ENCODE measurements around the gene GBP3. TPM values are rescaled to one million over a fixed set of nuclear protein-coding genes. Genes with fewer than 3 reads are reported as not detected.
A peak's percentile ranks its signal among the peaks of the same experiment; 100 is the strongest.
"Not testable (repeated sequence)": the region's sequence is repeated elsewhere in the genome, so short reads cannot be mapped to it uniquely, and the experiment has no call there.

The GBP3 gene
- total RNA-seq, 2 experiments from 2014 or later: 4.8 to 5.8 TPM

- Mint-ChIP-seq H3K36me3 (ENCODE audit: low read depth) (peaks cover 67% of the 10 kb centered on the region), H3K4me1 (peaks cover 58% of the 10 kb centered on the region), H3K9me3 (ENCODE audit: low read depth) (no peaks in the 10 kb centered on the region), H3K4me3 (no peak overlapping the region), H3K27me3 (no peaks in the 10 kb centered on the region), H3K27ac (peak overlapping the region; percentile 34)
- ATAC-seq (no peak), DNase-seq (no peak)
- intact Hi-C loops (cut with DNase I, micrococcal nuclease): loop anchor here in 1 of 2 experiments (5.0 kb wide), 1 partner anchor 108 kb away; no protein-coding TSS in a partner anchor
- ChIA-PET POLR2A (no interaction called here), CTCF (interaction anchor here (0.6 to 1.0 kb wide), 2 partner anchors 106 to 398 kb away, joined by 3 read pairs; no protein-coding TSS in a partner anchor)
These were observed 42.9 kb downstream of the GBP3 start for GRCh38 chr1:88979749-88980116.

- ATAC-seq (peak; percentile 42), DNase-seq (no peak)
- peaks cover 59% of the 10 kb centered on the region for H3K4me1 Mint-ChIP-seq
- H3K9me3 Mint-ChIP-seq (ENCODE audit: low read depth): no peaks in the 10 kb centered on the region
- CTCF ChIA-PET: interaction anchor here (0.6 to 1.0 kb wide), 2 partner anchors 107 kb away, joined by 3 to 4 read pairs; no protein-coding TSS in a partner anchor
- H3K36me3 Mint-ChIP-seq (ENCODE audit: low read depth): peaks cover 65% of the 10 kb centered on the region
- H3K27me3 Mint-ChIP-seq: no peaks in the 10 kb centered on the region
- intact Hi-C loops (cut with DNase I, micrococcal nuclease): no loop called here
- POLR2A ChIA-PET: no interaction called here
- H3K4me3 Mint-ChIP-seq: no peak overlapping the region
- H3K27ac Mint-ChIP-seq: peak overlapping the region; percentile 68
These were observed 43.5 kb downstream of the GBP3 start for GRCh38 chr1:88979054-88979748.

GRCh38 chr1:88976235-88976634 is 46.4 kb downstream of the GBP3 start:
- CTCF ChIA-PET: no interaction called here
- no peaks in the 10 kb centered on the region for H3K9me3 Mint-ChIP-seq (ENCODE audit: low read depth)
- no peak for DNase-seq
- no peaks in the 10 kb centered on the region for H3K27me3 Mint-ChIP-seq
- no peak overlapping the region for H3K27ac Mint-ChIP-seq
- H3K36me3 Mint-ChIP-seq (ENCODE audit: low read depth): peaks cover 38% of the 10 kb centered on the region
- POLR2A ChIA-PET: no interaction called here
- no peak overlapping the region for H3K4me3 Mint-ChIP-seq
- ATAC-seq: peak; percentile 40
- peaks cover 56% of the 10 kb centered on the region for H3K4me1 Mint-ChIP-seq
- intact Hi-C loops (cut with DNase I, micrococcal nuclease): loop anchor here in 1 of 2 experiments (1.0 kb wide), 1 partner anchor 12 kb away; no protein-coding TSS in a partner anchor

GRCh38 chr1:88974616-88975172 is 48.0 kb downstream of the GBP3 start:
- H3K27ac Mint-ChIP-seq; DNase-seq; H3K9me3 Mint-ChIP-seq (ENCODE audit: low read depth); H3K4me3 Mint-ChIP-seq; H3K27me3 Mint-ChIP-seq; ATAC-seq; intact Hi-C loops (cut with DNase I, micrococcal nuclease): not testable (repeated sequence)
- peaks cover 47% of the 10 kb centered on the region for H3K4me1 Mint-ChIP-seq
- CTCF ChIA-PET: interaction anchor here (0.6 to 2.3 kb wide), 9 partner anchors 9 to 628 kb away, joined by 3 to 25 read pairs (median 4); no protein-coding TSS in a partner anchor
- peaks cover 25% of the 10 kb centered on the region for H3K36me3 Mint-ChIP-seq (ENCODE audit: low read depth)
- POLR2A ChIA-PET: interaction anchor here (0.5 to 0.6 kb wide), 2 partner anchors 9 to 144 kb away, joined by 3 read pairs; no protein-coding TSS in a partner anchor

GRCh38 chr1:88973520-88974137 is 49.0 kb downstream of the GBP3 start:
- Mint-ChIP-seq H3K4me1 (peaks cover 37% of the 10 kb centered on the region), H3K4me3 (no peak overlapping the region), H3K27ac (no peak overlapping the region), H3K27me3 (no peaks in the 10 kb centered on the region), H3K36me3 (ENCODE audit: low read depth) (peaks cover 20% of the 10 kb centered on the region), H3K9me3 (ENCODE audit: low read depth) (no peaks in the 10 kb centered on the region)
- DNase-seq: no peak
- POLR2A ChIA-PET: no interaction called here
- peak; percentile 20 for ATAC-seq
- CTCF ChIA-PET: interaction anchor here (0.6 to 2.5 kb wide), 22 partner anchors 10 to 483 kb away, joined by 3 to 25 read pairs (median 4); no protein-coding TSS in a partner anchor
- intact Hi-C loops (cut with DNase I, micrococcal nuclease): loop anchor here in 1 of 2 experiments (1.0 kb wide), 1 partner anchor 482 kb away; no protein-coding TSS in a partner anchor

GRCh38 chr1:88961647-88962275 is 60.9 kb downstream of the GBP3 start:
- H3K27me3 Mint-ChIP-seq: no peaks in the 10 kb centered on the region
- no peaks in the 10 kb centered on the region for H3K9me3 Mint-ChIP-seq (ENCODE audit: low read depth)
- ChIA-PET POLR2A (interaction anchor here (0.7 kb wide), 1 partner anchor 1127 kb away, joined by 3 read pairs; no protein-coding TSS in a partner anchor), CTCF (interaction anchor here (0.8 kb wide), 1 partner anchor 30 kb away, joined by 4 read pairs; no protein-coding TSS in a partner anchor)
- intact Hi-C loops (cut with DNase I, micrococcal nuclease): no loop called here
- H3K27ac Mint-ChIP-seq: no peak overlapping the region
- ATAC-seq (no peak), DNase-seq (no peak)
- H3K4me1 Mint-ChIP-seq: no peaks in the 10 kb centered on the region
- H3K36me3 Mint-ChIP-seq (ENCODE audit: low read depth): peaks cover 47% of the 10 kb centered on the region
- no peak overlapping the region for H3K4me3 Mint-ChIP-seq

- no peaks in the 10 kb centered on the region for H3K9me3 Mint-ChIP-seq (ENCODE audit: low read depth)
- ChIA-PET CTCF (interaction anchor here (0.6 to 1.0 kb wide), 3 partner anchors 9 to 1690 kb away, joined by 3 to 4 read pairs (median 4); no protein-coding TSS in a partner anchor), POLR2A (no interaction called here)
- intact Hi-C loops (cut with DNase I, micrococcal nuclease): no loop called here
- H3K4me1 Mint-ChIP-seq: no peaks in the 10 kb centered on the region
- H3K36me3 Mint-ChIP-seq (ENCODE audit: low read depth): peaks cover 52% of the 10 kb centered on the region
- no peak overlapping the region for H3K4me3 Mint-ChIP-seq
- ATAC-seq (no peak), DNase-seq (no peak)
- no peaks in the 10 kb centered on the region for H3K27me3 Mint-ChIP-seq
- no peak overlapping the region for H3K27ac Mint-ChIP-seq
These were observed 61.6 kb downstream of the GBP3 start for GRCh38 chr1:88961081-88961480.

Other genes starting within 250 kb of the GBP3 start
- 10 to 100 TPM; 34.3 to 38.1 TPM for gene GTF2B, start 131.3 kb downstream of the GBP3 start, total RNA-seq
- gene KYAT3, start 30.2 kb downstream of the GBP3 start, total RNA-seq: 10 to 100 TPM; 52.7 to 53.7 TPM
- gene RBMXL1, start 30.2 kb downstream of the GBP3 start, total RNA-seq: 10 to 100 TPM; 25.7 to 26.2 TPM
- gene GBP1, start 42.3 kb upstream of the GBP3 start, total RNA-seq: 10 to 100 TPM; 67.6 to 79.9 TPM
- gene GBP2, start 103.2 kb upstream of the GBP3 start, total RNA-seq: 100 to 1,000 TPM; 253 to 294 TPM
- not detected for gene GBP7, start 153.1 kb upstream of the GBP3 start, total RNA-seq
- gene GBP4, start 176.1 kb upstream of the GBP3 start, total RNA-seq: 10 to 100 TPM; 30.8 to 34.4 TPM
- gene GBP5, start 250.0 kb upstream of the GBP3 start, total RNA-seq: 100 to 1,000 TPM; 122 to 137 TPM

All from activated CD4-positive, alpha-beta T cell treated with anti-CD3 and anti-CD28 coated beads for 36 hours (primary cell).